ENCODE measurements around the gene PXDN.

PXDN gene

GRCh38 chr2:1641523-1641922 is 102.8 kb downstream of the PXDN start:
- no peak overlapping the region for H3K27ac ChIP-seq
- TF ChIP-seq CTCF (conservative IDR thresholded peaks at IDR 0.05): no peak

- no peak overlapping the region for H3K27ac ChIP-seq
- TF ChIP-seq CTCF (conservative IDR thresholded peaks at IDR 0.05): no peak
These were observed 103.8 kb downstream of the PXDN start for GRCh38 chr2:1640301-1641135.

- no peak for TF ChIP-seq CTCF (conservative IDR thresholded peaks at IDR 0.05)
- no peak overlapping the region for H3K27ac ChIP-seq
These were observed 105.0 kb downstream of the PXDN start for GRCh38 chr2:1639086-1639858.

- H3K27ac ChIP-seq: no peak overlapping the region
- TF ChIP-seq CTCF (conservative IDR thresholded peaks at IDR 0.05): no peak
These were observed 105.9 kb downstream of the PXDN start for GRCh38 chr2:1638281-1638860.

- H3K27ac ChIP-seq: no peak overlapping the region
- no peak for TF ChIP-seq CTCF (conservative IDR thresholded peaks at IDR 0.05)
These were observed 107.4 kb downstream of the PXDN start for GRCh38 chr2:1636791-1637415.

- H3K27ac ChIP-seq: no peak overlapping the region
- TF ChIP-seq CTCF (conservative IDR thresholded peaks at IDR 0.05): no peak
These were observed 108.5 kb downstream of the PXDN start for GRCh38 chr2:1635823-1636222.

All from VCaP (cell line).